Activated T-helper 2 cell treated with anti-CD3 and anti-CD28 coated beads, Interferon-gamma antibody, Interleukin-2, Interleukin-4, amounts not matched to agents 10 μg/mL and 5 μg/mL and 100 μg/mL, durations not matched to agents 14 hours and 24 hours and 36 hours (primary cell): ENCODE measurements around the gene C6orf62. TPM values are rescaled to one million over a fixed set of nuclear protein-coding genes. Genes with fewer than 3 reads are reported as not detected.

ENCODE experiments used
- total RNA-seq: library from RNA; stranded (reverse); gene quantifications from 2 replicates; pipeline ENCODE4 v1.2.3, GENCODE V29; 2022

C6orf62 gene
- total RNA-seq, 1 donor from 2014 or later = 122 TPM

Other genes with a start within 250 kb of the C6orf62 start
- gene GPLD1, start 229.6 kb downstream of the C6orf62 start, total RNA-seq = 0.39 and 0.48 TPM in 2 replicates
- 11.4 and 12.3 TPM in 2 replicates for gene ALDH5A1, start 224.2 kb downstream of the C6orf62 start, total RNA-seq
- not detected in 2 replicates for gene KIAA0319, start 73.0 kb downstream of the C6orf62 start, total RNA-seq
- 45.6 and 47.0 TPM in 2 replicates for gene TDP2, start 52.3 kb downstream of the C6orf62 start, total RNA-seq
- gene ACOT13, start 52.1 kb downstream of the C6orf62 start, total RNA-seq = 30.2 and 36.6 TPM in 2 replicates
- 68.5 and 71.5 TPM in 2 replicates for gene GMNN, start 55.8 kb upstream of the C6orf62 start, total RNA-seq
- not detected in 2 replicates for gene ARMH2, start 79.8 kb upstream of the C6orf62 start, total RNA-seq
- 8.5 and 9.4 TPM in 2 replicates for gene RIPOR2, start 216.8 kb upstream of the C6orf62 start, total RNA-seq